Hepatocyte (in vitro differentiated cells): ENCODE measurements around the gene ARHGEF40. TPM values are rescaled to one million over a fixed set of nuclear protein-coding genes. Genes with fewer than 3 reads are reported as not detected.
A peak's percentile ranks its signal among the peaks of the same experiment; 100 is the strongest.

ENCODE experiments used
- DNase-seq: peaks from one replicate; pipeline ENCODE4 v3.0.0-alpha.2; 2016; ENCODE audit warnings: low spot score
- H2AFZ ChIP-seq: fragments of 200-600 bp; sonication (generic); 2 replicates; pipeline ENCODE4 v1.6.0; 2016; ENCODE audit warnings: antibody characterized with exemption, mild to moderate bottlenecking
- H3K27ac ChIP-seq: fragments of 200-600 bp; sonication (generic); 2 replicates; pipeline ENCODE4 v1.5.1; 2016; ENCODE audit warnings: mild to moderate bottlenecking
- H3K27me3 ChIP-seq: fragments of 200-600 bp; sonication (generic); 2 replicates; pipeline ENCODE4 v1.6.1; 2016
- H3K36me3 ChIP-seq: fragments of 200-600 bp; sonication (generic); replicated peaks from 2 replicates; pipeline ENCODE4 v1.5.1; 2016; ENCODE audit warnings: low read depth; ENCODE audit not compliant: insufficient read depth
- H3K4me1 ChIP-seq: fragments of 200-600 bp; sonication (generic); 2 replicates; pipeline ENCODE4 v1.5.1; 2016; ENCODE audit warnings: mild to moderate bottlenecking, moderate library complexity; ENCODE audit not compliant: insufficient read depth
- H3K4me2 ChIP-seq: fragments of 200-600 bp; sonication (generic); 2 replicates; pipeline ENCODE4 v1.6.0; 2016
- H3K4me3 ChIP-seq: fragments of 200-600 bp; sonication (generic); 2 replicates; pipeline ENCODE4 v1.5.1; 2016; ENCODE audit warnings: mild to moderate bottlenecking
- H3K79me2 ChIP-seq: fragments of 200-600 bp; sonication (generic); 2 replicates; pipeline ENCODE4 v1.6.0; 2017; ENCODE audit warnings: mild to moderate bottlenecking
- H3K9me2 ChIP-seq: fragments of 200-600 bp; sonication (generic); replicated peaks from 2 replicates; pipeline ENCODE4 v1.6.0; 2017; ENCODE audit warnings: mild to moderate bottlenecking; ENCODE audit not compliant: insufficient read depth
- H3K9me3 ChIP-seq: fragments of 200-600 bp; sonication (generic); 2 replicates; pipeline ENCODE4 v1.5.1; 2016; ENCODE audit warnings: low read depth, mild to moderate bottlenecking
- H4K20me1 ChIP-seq: fragments of 200-600 bp; sonication (generic); 2 replicates; pipeline ENCODE4 v1.6.0; 2016; ENCODE audit warnings: mild to moderate bottlenecking; ENCODE audit not compliant: insufficient read depth, poor library complexity, severe bottlenecking
- EZH2 ChIP-seq: fragments of 200-600 bp; sonication (generic); IDR thresholded peaks from 2 replicates; pipeline ENCODE4 v1.6.1; 2016; ENCODE audit warnings: antibody characterized with exemption, mild to moderate bottlenecking, borderline replicate concordance
- EZH2phosphoT487 ChIP-seq: fragments of 200-600 bp; sonication (generic); IDR thresholded peaks from one replicate; pipeline ENCODE4 v1.6.1; 2018; ENCODE audit warnings: antibody characterized with exemption, mild to moderate bottlenecking, low read depth, moderate library complexity; ENCODE audit not compliant: unreplicated experiment, severe bottlenecking
- WGBS: methylation state at CpG from one replicate; pipeline ENCODE4 v1.1.6; 2016; ENCODE audit warnings: low lambda C conversion rate; ENCODE audit errors: missing lambda C conversion rate; 5-methylcytosine and 5-hydroxymethylcytosine counted together
- polyA plus RNA-seq: library from polyadenylated mRNA; unstranded; fragments of >200 nt; fragmentation: Nextera tagmentation; extraction: Ambion mirVana; gene quantifications from 2 replicates; pipeline ENCODE4 v1.2.1, GENCODE V29; 2016
- total RNA-seq: library from RNA; depleted of rRNA; stranded (reverse); fragments of >200 nt; gene quantifications from 2 replicates; pipeline ENCODE4 v1.2.3, GENCODE V29; 2014
- TF ChIP-seq, protein P1 (sequence below): fragments of 200-600 bp; sonication (generic); IDR thresholded peaks from 2 replicates; pipeline ENCODE4 v1.5.1; 2016; ENCODE audit warnings: antibody characterized with exemption, mild to moderate bottlenecking; ENCODE audit not compliant: poor library complexity

ARHGEF40 gene
- total and polyA plus RNA-seq, 2 experiments from 2014 or later, result 38.1 to 53.7 TPM

DNA sequence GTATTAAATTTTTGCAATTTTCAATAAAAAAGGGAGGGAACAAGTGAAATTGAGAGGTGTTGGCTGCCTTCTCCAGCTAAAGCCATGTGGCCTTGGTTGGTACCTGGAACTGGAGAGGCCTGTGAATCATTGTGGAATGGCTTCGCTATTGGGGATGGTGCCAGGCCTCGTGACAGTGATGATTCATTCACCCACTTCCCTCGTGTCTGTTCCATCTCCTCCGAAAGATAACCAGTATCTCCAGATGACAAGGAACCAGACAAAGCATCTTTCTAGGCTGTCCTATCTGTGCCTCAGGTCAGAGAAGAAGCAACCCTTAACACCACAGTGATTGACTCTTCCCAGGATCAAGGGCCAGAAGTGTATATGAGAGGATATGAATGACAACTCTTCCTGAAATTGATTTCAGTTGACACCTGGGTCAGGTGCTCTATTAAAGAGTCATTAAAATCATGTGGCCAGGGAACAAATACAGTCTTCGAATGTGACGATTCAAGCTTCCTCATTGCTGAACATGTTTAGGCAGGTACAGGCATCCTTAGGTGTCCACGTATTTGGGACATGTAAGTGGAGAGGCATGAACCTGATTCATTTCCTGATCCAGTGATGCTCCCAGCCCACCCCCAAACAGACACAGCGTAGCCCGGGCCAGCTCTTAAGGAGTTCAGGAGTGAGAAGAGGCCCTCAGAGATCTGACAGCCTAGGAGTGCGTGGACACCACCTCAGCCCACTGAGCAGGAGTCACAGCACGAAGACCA is 28.2 kb upstream of the ARHGEF40 start, which contains the start of gene RNASE7:
Gene RNASE7, plus strand, starts transcription at position 687 of the 758 bp plus-strand sequence. CDS start 631 bp downstream, outside the sequence.
- H2AFZ ChIP-seq, result no peak within 1 kb of the TSS

DNA sequence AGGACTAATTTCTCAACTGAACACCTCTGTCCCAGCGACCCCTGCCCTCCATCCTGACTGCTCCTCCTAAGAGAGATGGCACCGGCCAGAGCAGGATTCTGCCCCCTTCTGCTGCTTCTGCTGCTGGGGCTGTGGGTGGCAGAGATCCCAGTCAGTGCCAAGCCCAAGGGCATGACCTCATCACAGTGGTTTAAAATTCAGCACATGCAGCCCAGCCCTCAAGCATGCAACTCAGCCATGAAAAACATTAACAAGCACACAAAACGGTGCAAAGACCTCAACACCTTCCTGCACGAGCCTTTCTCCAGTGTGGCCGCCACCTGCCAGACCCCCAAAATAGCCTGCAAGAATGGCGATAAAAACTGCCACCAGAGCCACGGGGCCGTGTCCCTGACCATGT is 27.2 kb upstream of the ARHGEF40 start:
- no peaks in the 10 kb centered on the region for H3K27me3 ChIP-seq
- no peak for DNase-seq
- no peaks in the 10 kb centered on the region for H3K9me2 ChIP-seq
- no peaks in the 10 kb centered on the region for H3K9me3 ChIP-seq
- no peaks in the 10 kb centered on the region for H3K79me2 ChIP-seq
- H3K4me1 ChIP-seq, result peaks cover 19% of the 10 kb centered on the region
- no peak overlapping the region for H3K4me2 ChIP-seq
- H2AFZ ChIP-seq, result no peak overlapping the region
- H3K27ac ChIP-seq, result no peak overlapping the region
- H3K36me3 ChIP-seq, result no peaks in the 10 kb centered on the region
- no peak overlapping the region for H3K4me3 ChIP-seq
- no peaks in the 10 kb centered on the region for H4K20me1 ChIP-seq
- TF ChIP-seq EZH2, result no peak
- TF ChIP-seq, protein P1, sequence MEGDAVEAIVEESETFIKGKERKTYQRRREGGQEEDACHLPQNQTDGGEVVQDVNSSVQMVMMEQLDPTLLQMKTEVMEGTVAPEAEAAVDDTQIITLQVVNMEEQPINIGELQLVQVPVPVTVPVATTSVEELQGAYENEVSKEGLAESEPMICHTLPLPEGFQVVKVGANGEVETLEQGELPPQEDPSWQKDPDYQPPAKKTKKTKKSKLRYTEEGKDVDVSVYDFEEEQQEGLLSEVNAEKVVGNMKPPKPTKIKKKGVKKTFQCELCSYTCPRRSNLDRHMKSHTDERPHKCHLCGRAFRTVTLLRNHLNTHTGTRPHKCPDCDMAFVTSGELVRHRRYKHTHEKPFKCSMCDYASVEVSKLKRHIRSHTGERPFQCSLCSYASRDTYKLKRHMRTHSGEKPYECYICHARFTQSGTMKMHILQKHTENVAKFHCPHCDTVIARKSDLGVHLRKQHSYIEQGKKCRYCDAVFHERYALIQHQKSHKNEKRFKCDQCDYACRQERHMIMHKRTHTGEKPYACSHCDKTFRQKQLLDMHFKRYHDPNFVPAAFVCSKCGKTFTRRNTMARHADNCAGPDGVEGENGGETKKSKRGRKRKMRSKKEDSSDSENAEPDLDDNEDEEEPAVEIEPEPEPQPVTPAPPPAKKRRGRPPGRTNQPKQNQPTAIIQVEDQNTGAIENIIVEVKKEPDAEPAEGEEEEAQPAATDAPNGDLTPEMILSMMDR, result no peak
- no peak for TF ChIP-seq EZH2phosphoT487
- WGBS, result 88% methylated on average over 8 of the region's 8 CpGs

More for the DNA sequence above, 28.2 kb upstream of the ARHGEF40 start, which contains the start of gene RNASE7:
- no peak within 1 kb of the TSS for H3K27ac ChIP-seq
- H3K4me3 ChIP-seq, result no peak within 1 kb of the TSS
- H3K4me1 ChIP-seq, result peaks cover 19% of the 10 kb centered on the region
- H3K4me2 ChIP-seq, result no peak within 1 kb of the TSS
- H3K9me2 ChIP-seq, result no peaks in the 10 kb centered on the region
- H3K36me3 ChIP-seq, result no peaks in the 10 kb centered on the region
- no peaks in the 10 kb centered on the region for H4K20me1 ChIP-seq
- no peaks in the 10 kb centered on the region for H3K27me3 ChIP-seq
- TF ChIP-seq EZH2 (no peak), EZH2phosphoT487 (no peak)
- TF ChIP-seq, protein P1, result no peak
- H3K79me2 ChIP-seq, result no peaks in the 10 kb centered on the region
- WGBS, result 80% methylated on average over 11 of the region's 11 CpGs
- H3K9me3 ChIP-seq, result no peaks in the 10 kb centered on the region
- no peak for DNase-seq

DNA sequence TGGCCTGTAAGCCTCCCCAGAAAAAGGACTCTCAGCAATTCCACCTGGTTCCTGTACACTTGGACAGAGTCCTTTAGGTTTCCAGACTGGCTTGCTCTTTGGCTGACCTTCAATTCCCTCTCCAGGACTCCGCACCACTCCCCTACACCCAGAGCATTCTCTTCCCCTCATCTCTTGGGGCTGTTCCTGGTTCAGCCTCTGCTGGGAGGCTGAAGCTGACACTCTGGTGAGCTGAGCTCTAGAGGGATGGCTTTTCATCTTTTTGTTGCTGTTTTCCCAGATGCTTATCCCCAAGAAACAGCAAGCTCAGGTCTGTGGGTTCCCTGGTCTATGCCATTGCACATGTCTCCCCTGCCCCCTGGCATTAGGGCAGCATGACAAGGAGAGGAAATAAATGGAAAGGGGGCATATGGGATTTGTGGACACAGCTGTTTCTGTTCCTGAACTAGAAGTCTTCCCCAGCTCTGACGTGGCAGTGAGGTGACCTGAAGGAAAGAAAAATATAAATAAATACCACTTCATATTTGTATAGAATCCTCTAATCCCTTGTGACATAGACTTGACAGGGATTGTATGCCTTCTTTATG is 26.6 kb upstream of the ARHGEF40 start:
- no peak overlapping the region for H2AFZ ChIP-seq
- peaks cover 14% of the 10 kb centered on the region for H3K4me1 ChIP-seq
- H3K4me3 ChIP-seq, result no peak overlapping the region
- 79% methylated on average over 2 of the region's 2 CpGs for WGBS
- no peak overlapping the region for H3K4me2 ChIP-seq
- no peaks in the 10 kb centered on the region for H3K36me3 ChIP-seq
- H3K79me2 ChIP-seq, result no peaks in the 10 kb centered on the region
- no peaks in the 10 kb centered on the region for H4K20me1 ChIP-seq
- H3K27me3 ChIP-seq, result no peaks in the 10 kb centered on the region
- DNase-seq, result no peak
- peak overlapping the region; percentile 10 for H3K27ac ChIP-seq
- no peaks in the 10 kb centered on the region for H3K9me3 ChIP-seq
- TF ChIP-seq EZH2phosphoT487, result no peak
- no peak for TF ChIP-seq EZH2
- TF ChIP-seq, protein P1, result no peak
- H3K9me2 ChIP-seq, result no peaks in the 10 kb centered on the region
